ENCODE results near the gene ABCC2.
"Not testable (repeated sequence)": the region's sequence is repeated elsewhere in the genome, so short reads cannot be mapped to it uniquely, and the experiment has no call there.

The ABCC2 gene

DNA sequence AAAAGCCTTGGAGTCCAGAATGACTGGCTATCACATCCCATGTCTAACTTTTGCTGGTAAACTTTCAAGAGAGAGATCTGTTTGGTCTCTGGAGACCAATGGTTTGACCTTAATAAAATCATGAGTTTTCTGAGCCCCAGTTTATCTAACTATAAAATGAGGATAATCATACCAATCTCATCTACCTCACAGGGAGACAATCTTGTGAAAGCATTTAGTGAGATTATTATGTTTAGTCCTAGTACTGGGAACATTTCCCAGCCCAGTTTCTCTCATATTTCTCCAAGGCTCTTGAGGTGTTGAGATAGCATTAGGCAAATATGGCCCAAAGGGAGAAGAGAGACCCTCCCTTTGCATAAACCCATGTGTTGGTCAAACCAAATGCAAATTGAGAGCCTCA is 25.8 kb downstream of the ABCC2 start:
- H3K27me3 Mint-ChIP-seq, result no peaks in the 10 kb centered on the region
- H3K4me3 Mint-ChIP-seq, result no peak overlapping the region
- DNase-seq (no peak), ATAC-seq (no peak)
- H3K9me3 Mint-ChIP-seq, result no peaks in the 10 kb centered on the region
- H3K27ac Mint-ChIP-seq, result no peak overlapping the region
- H3K36me3 Mint-ChIP-seq (ENCODE audit: low read depth), result no peaks in the 10 kb centered on the region
- no peaks in the 10 kb centered on the region for H3K4me1 Mint-ChIP-seq

GRCh38 chr10:99809481-99809880 is 27.0 kb downstream of the ABCC2 start:
- no peaks in the 10 kb centered on the region for H3K36me3 Mint-ChIP-seq (ENCODE audit: low read depth)
- H3K27ac Mint-ChIP-seq, result no peak overlapping the region
- DNase-seq, result no peak
- H3K4me3 Mint-ChIP-seq, result no peak overlapping the region
- H3K27me3 Mint-ChIP-seq, result no peaks in the 10 kb centered on the region
- H3K4me1 Mint-ChIP-seq, result no peaks in the 10 kb centered on the region
- ATAC-seq, result no peak
- no peaks in the 10 kb centered on the region for H3K9me3 Mint-ChIP-seq

DNA sequence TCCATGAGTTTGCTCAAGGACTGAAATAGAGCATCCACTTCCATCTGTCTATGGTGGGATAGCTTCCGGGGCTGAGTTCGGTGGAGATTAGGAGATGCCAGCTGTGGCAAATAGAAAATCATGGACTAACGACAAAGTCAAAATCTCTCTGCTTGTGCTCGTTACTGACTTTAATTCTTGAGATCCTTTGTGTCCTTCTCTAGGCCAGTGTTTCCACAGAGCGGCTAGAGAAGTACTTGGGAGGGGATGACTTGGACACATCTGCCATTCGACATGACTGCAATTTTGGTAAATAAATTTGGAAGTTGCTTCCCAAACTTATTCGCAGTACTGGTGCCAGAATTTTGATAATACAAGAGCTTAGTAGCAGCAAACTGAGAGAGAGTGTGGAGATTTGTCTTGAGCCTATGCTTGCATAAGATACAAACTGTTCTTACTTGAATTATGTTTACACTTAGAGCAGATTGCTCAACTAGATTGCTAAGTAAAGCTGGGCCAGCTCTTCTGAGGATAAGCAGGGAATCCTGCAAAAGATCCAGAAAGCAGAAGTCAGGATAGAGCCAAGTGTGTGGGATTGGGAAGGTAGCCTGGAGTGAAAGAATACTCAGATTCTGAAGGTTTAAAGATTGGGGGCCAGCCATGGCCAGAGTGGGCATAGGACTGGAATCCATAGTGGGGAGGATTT is 27.6 kb downstream of the ABCC2 start:
- ATAC-seq, result no peak
- no peak overlapping the region for H3K4me3 Mint-ChIP-seq

GRCh38 chr10:99812177-99812576 is 29.7 kb downstream of the ABCC2 start:
- Mint-ChIP-seq H3K4me3 (no peak overlapping the region), H3K9me3 (peaks cover 7% of the 10 kb centered on the region), H3K27me3 (no peaks in the 10 kb centered on the region), H3K4me1 (no peaks in the 10 kb centered on the region), H3K27ac (no peak overlapping the region), H3K36me3 (ENCODE audit: low read depth) (no peaks in the 10 kb centered on the region)
- DNase-seq, result no peak
- no peak for ATAC-seq

More for the DNA sequence above, 27.6 kb downstream of the ABCC2 start:
- H3K36me3 Mint-ChIP-seq (ENCODE audit: low read depth), result no peaks in the 10 kb centered on the region
- peaks cover 2% of the 10 kb centered on the region for H3K9me3 Mint-ChIP-seq
- H3K27me3 Mint-ChIP-seq, result no peaks in the 10 kb centered on the region
- no peak overlapping the region for H3K27ac Mint-ChIP-seq
- no peak for DNase-seq
- no peaks in the 10 kb centered on the region for H3K4me1 Mint-ChIP-seq

DNA sequence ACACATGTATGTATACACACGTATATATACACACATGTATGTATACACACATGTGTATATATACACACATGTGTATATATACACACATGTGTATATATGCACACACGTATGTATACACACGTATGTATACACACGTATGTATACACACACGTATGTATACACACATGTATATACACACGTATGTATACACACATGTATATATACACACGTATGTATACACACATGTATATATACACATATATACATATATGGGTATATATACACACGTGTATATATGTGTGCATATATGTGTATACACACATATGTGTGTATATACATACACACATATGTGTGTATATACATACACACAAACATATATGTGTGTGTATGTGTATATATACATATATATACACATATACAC is 31.7 kb downstream of the ABCC2 start:
- Mint-ChIP-seq H3K27me3 (no peaks in the 10 kb centered on the region), H3K9me3 (peaks cover 7% of the 10 kb centered on the region), H3K36me3 (ENCODE audit: low read depth) (no peaks in the 10 kb centered on the region), H3K4me3 (no peak overlapping the region), H3K4me1 (no peaks in the 10 kb centered on the region), H3K27ac (no peak overlapping the region)
- DNase-seq, result no peak
- ATAC-seq, result no peak

- Mint-ChIP-seq H3K4me1 (no peaks in the 10 kb centered on the region), H3K9me3 (peaks cover 7% of the 10 kb centered on the region), H3K36me3 (ENCODE audit: low read depth) (no peaks in the 10 kb centered on the region), H3K27ac (no peak overlapping the region), H3K4me3 (no peak overlapping the region), H3K27me3 (no peaks in the 10 kb centered on the region)
- DNase-seq, result no peak
- ATAC-seq, result no peak
These were observed 33.2 kb downstream of the ABCC2 start for GRCh38 chr10:99815621-99816020.

- ATAC-seq, result no peak
- H3K4me1 Mint-ChIP-seq, result peaks cover 4% of the 10 kb centered on the region
These were observed 45.5 kb downstream of the ABCC2 start for GRCh38 chr10:99827936-99828335.

GRCh38 chr10:99828464-99828863 is 46.0 kb downstream of the ABCC2 start:
- Mint-ChIP-seq H3K4me1 (peaks cover 4% of the 10 kb centered on the region), H3K4me3 (no peak overlapping the region), H3K9me3 (no peaks in the 10 kb centered on the region), H3K36me3 (ENCODE audit: low read depth) (peaks cover 2% of the 10 kb centered on the region), H3K27ac (no peak overlapping the region), H3K27me3 (no peaks in the 10 kb centered on the region)
- ATAC-seq (no peak), DNase-seq (no peak)

More at GRCh38 chr10:99827936-99828335, 45.5 kb downstream of the ABCC2 start:
- H3K27me3 Mint-ChIP-seq, result no peaks in the 10 kb centered on the region
- DNase-seq, result no peak
- peaks cover 2% of the 10 kb centered on the region for H3K36me3 Mint-ChIP-seq (ENCODE audit: low read depth)
- H3K4me3 Mint-ChIP-seq, result no peak overlapping the region
- H3K27ac Mint-ChIP-seq, result no peak overlapping the region
- H3K9me3 Mint-ChIP-seq, result no peaks in the 10 kb centered on the region

GRCh38 chr10:99832439-99832838 is 50.0 kb downstream of the ABCC2 start:
- H3K4me3 Mint-ChIP-seq, result no peak overlapping the region
- H3K27me3 Mint-ChIP-seq, result no peaks in the 10 kb centered on the region
- ATAC-seq, result no peak
- no peak overlapping the region for H3K27ac Mint-ChIP-seq
- H3K36me3 Mint-ChIP-seq (ENCODE audit: low read depth), result peaks cover 2% of the 10 kb centered on the region
- H3K4me1 Mint-ChIP-seq, result peaks cover 4% of the 10 kb centered on the region
- no peaks in the 10 kb centered on the region for H3K9me3 Mint-ChIP-seq
- no peak for DNase-seq

GRCh38 chr10:99834410-99834809 is 52.0 kb downstream of the ABCC2 start:
- no peak for DNase-seq

DNA sequence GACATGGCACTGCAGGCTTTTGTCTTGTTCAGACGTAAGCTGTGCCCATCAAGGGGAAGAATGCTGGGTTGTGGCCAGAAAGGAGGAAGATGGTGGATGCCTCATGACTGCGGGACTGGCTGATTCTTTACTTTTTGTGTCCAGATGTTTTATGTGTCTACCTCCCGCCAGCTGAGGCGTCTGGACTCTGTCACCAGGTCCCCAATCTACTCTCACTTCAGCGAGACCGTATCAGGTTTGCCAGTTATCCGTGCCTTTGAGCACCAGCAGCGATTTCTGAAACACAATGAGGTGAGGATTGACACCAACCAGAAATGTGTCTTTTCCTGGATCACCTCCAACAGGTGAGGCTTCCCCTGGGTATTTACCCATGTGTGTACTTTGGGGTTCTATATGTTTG is 53.5 kb downstream of the ABCC2 start:
- Mint-ChIP-seq H3K27me3 (no peaks in the 10 kb centered on the region), H3K27ac (no peak overlapping the region), H3K4me1 (no peaks in the 10 kb centered on the region), H3K9me3 (no peaks in the 10 kb centered on the region), H3K36me3 (ENCODE audit: low read depth) (no peaks in the 10 kb centered on the region), H3K4me3 (no peak overlapping the region)
- DNase-seq, result no peak
- ATAC-seq, result no peak

More at GRCh38 chr10:99834410-99834809, 52.0 kb downstream of the ABCC2 start:
- H3K4me1 Mint-ChIP-seq, result no peaks in the 10 kb centered on the region
- ATAC-seq, result peak; percentile 71
- peaks cover 2% of the 10 kb centered on the region for H3K36me3 Mint-ChIP-seq (ENCODE audit: low read depth)
- H3K27me3 Mint-ChIP-seq, result no peaks in the 10 kb centered on the region
- no peak overlapping the region for H3K4me3 Mint-ChIP-seq
- no peaks in the 10 kb centered on the region for H3K9me3 Mint-ChIP-seq
- H3K27ac Mint-ChIP-seq, result no peak overlapping the region

GRCh38 chr10:99836711-99837110 is 54.3 kb downstream of the ABCC2 start:
- no peaks in the 10 kb centered on the region for H3K9me3 Mint-ChIP-seq
- H3K27ac Mint-ChIP-seq, result no peak overlapping the region
- no peak overlapping the region for H3K4me3 Mint-ChIP-seq
- ATAC-seq, result no peak
- no peaks in the 10 kb centered on the region for H3K27me3 Mint-ChIP-seq
- no peaks in the 10 kb centered on the region for H3K36me3 Mint-ChIP-seq (ENCODE audit: low read depth)
- no peaks in the 10 kb centered on the region for H3K4me1 Mint-ChIP-seq
- DNase-seq, result no peak

DNA sequence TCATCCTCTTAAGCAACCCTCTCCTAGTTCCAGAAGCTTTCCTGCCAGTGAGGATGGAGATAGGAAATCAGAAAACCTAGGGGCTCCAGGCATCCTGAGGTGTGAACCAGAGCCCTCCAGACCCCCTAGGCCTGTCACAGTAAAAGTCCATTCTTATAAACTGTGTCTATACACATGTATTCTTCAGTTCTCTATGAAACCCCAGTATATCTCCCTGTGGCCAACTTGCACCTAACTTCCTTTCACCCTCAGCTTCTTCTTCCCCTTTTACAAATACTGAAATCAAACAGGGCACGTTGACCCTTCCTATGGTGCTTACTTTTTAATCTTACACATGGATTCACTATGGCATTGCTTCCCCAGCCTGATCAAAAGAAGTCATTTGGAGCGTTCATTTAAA is 58.4 kb downstream of the ABCC2 start:
- H3K4me3 Mint-ChIP-seq; ATAC-seq; H3K4me1 Mint-ChIP-seq; H3K36me3 Mint-ChIP-seq (ENCODE audit: low read depth); H3K9me3 Mint-ChIP-seq; DNase-seq; H3K27ac Mint-ChIP-seq; H3K27me3 Mint-ChIP-seq: not testable (repeated sequence)

DNA sequence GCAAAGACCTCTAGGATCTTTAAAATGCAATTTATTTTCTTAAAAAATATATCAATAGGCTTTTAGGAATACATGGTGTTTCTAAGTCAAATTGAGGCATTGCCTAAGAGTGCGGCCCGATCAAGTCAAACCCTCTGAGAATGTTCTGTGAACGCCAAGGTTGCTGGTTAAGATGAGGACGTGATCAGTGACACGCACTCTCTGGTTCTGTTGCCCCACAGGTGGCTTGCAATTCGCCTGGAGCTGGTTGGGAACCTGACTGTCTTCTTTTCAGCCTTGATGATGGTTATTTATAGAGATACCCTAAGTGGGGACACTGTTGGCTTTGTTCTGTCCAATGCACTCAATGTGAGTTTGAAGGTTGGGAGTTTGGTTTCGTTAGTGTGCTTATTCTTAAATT is 59.3 kb downstream of the ABCC2 start:
- H3K36me3 Mint-ChIP-seq (ENCODE audit: low read depth), result no peaks in the 10 kb centered on the region
- no peak overlapping the region for H3K4me3 Mint-ChIP-seq
- H3K4me1 Mint-ChIP-seq, result peaks cover 4% of the 10 kb centered on the region
- no peaks in the 10 kb centered on the region for H3K9me3 Mint-ChIP-seq
- H3K27me3 Mint-ChIP-seq, result peaks cover 2% of the 10 kb centered on the region
- ATAC-seq (no peak), DNase-seq (no peak)
- no peak overlapping the region for H3K27ac Mint-ChIP-seq

GRCh38 chr10:99843310-99843709 is 60.9 kb downstream of the ABCC2 start:
- H3K4me1 Mint-ChIP-seq, result peaks cover 4% of the 10 kb centered on the region

DNA sequence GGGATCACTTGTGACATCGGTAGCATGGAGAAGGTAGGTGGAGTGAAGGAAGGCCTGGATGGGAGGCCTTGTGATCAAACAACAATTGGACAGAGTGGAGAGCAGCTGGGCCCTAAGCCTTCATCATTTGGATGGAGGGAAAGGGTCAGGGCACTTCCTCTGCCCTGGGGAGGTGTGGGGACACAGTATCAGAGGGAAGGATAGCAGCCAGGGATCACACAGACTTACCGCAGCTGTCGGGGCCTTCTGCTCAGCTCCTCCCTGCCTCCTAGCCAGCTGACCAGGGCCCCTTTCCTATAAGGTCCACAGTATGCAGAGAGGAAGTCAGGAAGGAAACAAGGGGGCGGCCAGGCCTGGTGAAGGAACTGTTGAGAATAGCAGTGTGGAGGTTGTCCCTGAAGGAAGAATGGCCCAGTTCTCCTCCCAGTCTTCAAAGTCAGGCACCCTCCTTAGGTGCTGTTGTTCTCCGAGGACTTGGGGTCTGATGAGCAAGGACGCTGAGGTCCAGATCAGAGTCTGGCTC is 62.1 kb downstream of the ABCC2 start:
- ATAC-seq (no peak), DNase-seq (no peak)
- H3K4me1 Mint-ChIP-seq, result peaks cover 4% of the 10 kb centered on the region
- no peak overlapping the region for H3K4me3 Mint-ChIP-seq
- H3K36me3 Mint-ChIP-seq (ENCODE audit: low read depth), result no peaks in the 10 kb centered on the region
- H3K27me3 Mint-ChIP-seq, result peaks cover 2% of the 10 kb centered on the region
- no peaks in the 10 kb centered on the region for H3K9me3 Mint-ChIP-seq
- no peak overlapping the region for H3K27ac Mint-ChIP-seq

More at GRCh38 chr10:99843310-99843709, 60.9 kb downstream of the ABCC2 start:
- no peak for ATAC-seq
- H3K27ac Mint-ChIP-seq, result no peak overlapping the region
- no peak overlapping the region for H3K4me3 Mint-ChIP-seq
- H3K36me3 Mint-ChIP-seq (ENCODE audit: low read depth), result no peaks in the 10 kb centered on the region
- peaks cover 2% of the 10 kb centered on the region for H3K27me3 Mint-ChIP-seq
- no peaks in the 10 kb centered on the region for H3K9me3 Mint-ChIP-seq
- no peak for DNase-seq
